Esophagus muscularis mucosa (tissue), 3 donors: Measurements from ENCODE around the gene P4HTM.

Source experiments
- CTCF ChIP-seq, 3 experiments: fragments of 200-600 bp in 2 of 3; fragments of 450-650 bp in 1 of 3; sonication (generic) in 2 of 3; IDR thresholded peaks; one replicate each; pipeline ENCODE4 v1.5.1; 2017 to 2019; ENCODE audit warnings: antibody characterized with exemption in 3 of 3, mild to moderate bottlenecking in 2 of 3, moderate library complexity in 1 of 3
- POLR2A ChIP-seq: fragments of 450-650 bp; IDR thresholded peaks from one replicate; pipeline ENCODE4 v1.6.1; 2017; ENCODE audit warnings: antibody characterized with exemption, moderate library complexity, mild to moderate bottlenecking, low read depth

GRCh38 chr3:49015765-49016164 is 25.7 kb downstream of the P4HTM start:
- no peak for TF ChIP-seq CTCF (IDR thresholded peaks at IDR 0.05)
- no peak for TF ChIP-seq POLR2A
